Measurements from ENCODE around the gene DNM1. TPM values are rescaled to one million over a fixed set of nuclear protein-coding genes. Genes with fewer than 3 reads are reported as not detected.

Gene DNM1
- total and polyA plus RNA-seq, 3 donors from 2014 or later = 8.0 to 10.7 (median 9.8) TPM

GRCh38 chr9:128251732-128252100 lies 48.5 kb downstream of the DNM1 start:
- no peak for TF ChIP-seq CTCF (IDR thresholded peaks at IDR 0.05)
- TF ChIP-seq POLR2A (IDR thresholded peaks at IDR 0.05) = no peak
- H3K27ac ChIP-seq = no peak overlapping the region
- no peak for DNase-seq
- H3K4me1 ChIP-seq = no peaks in the 10 kb centered on the region
- intact Hi-C loops (cut with DNase I; ENCODE audit: low total_unique reads) = no loop called here
- H3K27me3 ChIP-seq = no peaks in the 10 kb centered on the region
- no peaks in the 10 kb centered on the region for H3K9me3 ChIP-seq
- H3K4me3 ChIP-seq = no peak overlapping the region
- no peaks in the 10 kb centered on the region for H3K36me3 ChIP-seq (ENCODE audit: low read depth, missing control alignments)
- WGBS, 2 donors = 81 to 82% methylated on average over 3 of the region's 3 CpGs

GRCh38 chr9:128252317-128253139 lies 49.3 kb downstream of the DNM1 start:
- Histone ChIP-seq H3K4me3 (no peak overlapping the region), H3K27ac (no peak overlapping the region), H3K27me3 (no peaks in the 10 kb centered on the region), H3K36me3 (ENCODE audit: low read depth, missing control alignments) (no peaks in the 10 kb centered on the region), H3K4me1 (no peaks in the 10 kb centered on the region), H3K9me3 (no peaks in the 10 kb centered on the region)
- intact Hi-C loops (cut with DNase I; ENCODE audit: low total_unique reads) = no loop called here
- TF ChIP-seq CTCF (IDR thresholded peaks at IDR 0.05) (no peak), POLR2A (IDR thresholded peaks at IDR 0.05) (no peak)
- WGBS, 2 donors = 82 to 90% methylated on average over 7 to 25 of the region's 25 CpGs
- no peak for DNase-seq

- no peak for DNase-seq
- no peak overlapping the region for H3K4me3 ChIP-seq
- H3K27ac ChIP-seq = no peak overlapping the region
- H3K27me3 ChIP-seq = no peaks in the 10 kb centered on the region
- WGBS, 2 donors = 88 to 92% methylated on average over 24 to 31 of the region's 31 CpGs
- H3K9me3 ChIP-seq = no peaks in the 10 kb centered on the region
- no peaks in the 10 kb centered on the region for H3K4me1 ChIP-seq
- TF ChIP-seq CTCF (IDR thresholded peaks at IDR 0.05) (no peak), POLR2A (IDR thresholded peaks at IDR 0.05) (no peak)
- no peaks in the 10 kb centered on the region for H3K36me3 ChIP-seq (ENCODE audit: low read depth, missing control alignments)
- intact Hi-C loops (cut with DNase I; ENCODE audit: low total_unique reads) = no loop called here
These were observed 50.2 kb downstream of the DNM1 start for GRCh38 chr9:128253140-128253990.

DNA sequence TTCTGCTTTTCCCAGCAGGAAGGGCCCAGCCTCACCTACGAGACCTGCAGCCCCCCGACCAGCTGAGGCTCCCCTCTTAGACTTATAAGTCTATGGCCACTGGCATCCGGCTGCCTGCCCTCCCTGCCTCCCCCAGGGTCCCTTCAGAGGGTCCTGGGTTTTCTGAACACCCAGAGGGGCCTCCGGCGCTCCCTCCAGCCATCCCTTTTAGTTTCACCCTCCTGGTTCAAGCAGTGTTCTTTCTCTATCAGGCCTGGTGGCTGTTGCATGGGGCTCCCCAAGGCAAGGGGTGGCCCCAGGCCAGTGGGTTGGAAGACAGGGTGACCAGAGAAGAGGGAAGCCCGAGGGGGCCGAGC lies 50.8 kb downstream of the DNM1 start:
- Histone ChIP-seq H3K36me3 (ENCODE audit: low read depth, missing control alignments) (no peaks in the 10 kb centered on the region), H3K4me1 (no peaks in the 10 kb centered on the region), H3K27me3 (no peaks in the 10 kb centered on the region), H3K27ac (no peak overlapping the region), H3K4me3 (no peak overlapping the region), H3K9me3 (no peaks in the 10 kb centered on the region)
- no peak for DNase-seq
- TF ChIP-seq CTCF (IDR thresholded peaks at IDR 0.05) = no peak
- no peak for TF ChIP-seq POLR2A (IDR thresholded peaks at IDR 0.05)
- 91 to 92% methylated on average over 6 to 7 of the region's 7 CpGs for WGBS, 2 donors
- intact Hi-C loops (cut with DNase I; ENCODE audit: low total_unique reads) = no loop called here

All from testis (tissue), 3 donors.